ENCODE results near the gene FGFR1OP2.

The FGFR1OP2 gene

DNA sequence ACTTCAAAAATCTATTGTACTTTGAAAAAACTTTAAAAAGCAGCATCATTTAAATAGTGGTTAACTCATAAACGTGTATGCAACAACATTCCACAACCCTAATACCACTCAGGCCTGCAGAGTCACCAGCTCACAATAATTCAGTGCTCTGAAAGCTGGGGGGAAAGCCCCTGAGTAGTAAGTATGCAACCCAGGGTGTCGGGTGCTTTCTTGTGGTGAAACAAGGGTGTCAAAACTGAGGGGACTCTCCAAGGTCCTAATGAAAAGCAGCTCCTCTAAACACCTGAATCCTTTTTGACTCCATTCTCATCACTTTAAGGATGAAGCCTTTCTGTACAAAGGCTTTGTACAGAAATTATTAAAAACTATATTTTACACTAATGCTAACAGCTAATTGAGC lies 33.7 kb downstream of the FGFR1OP2 start:
- Mint-ChIP-seq H3K4me3 (no peak overlapping the region), H3K4me1 (ENCODE audit: low read depth) (peaks cover 20% of the 10 kb centered on the region), H3K9me3 (no peaks in the 10 kb centered on the region), H3K36me3 (ENCODE audit: low read depth) (peaks cover 72% of the 10 kb centered on the region), H3K27ac (no peak overlapping the region), H3K27me3 (no peaks in the 10 kb centered on the region)
- DNase-seq: peak; percentile 55

DNA sequence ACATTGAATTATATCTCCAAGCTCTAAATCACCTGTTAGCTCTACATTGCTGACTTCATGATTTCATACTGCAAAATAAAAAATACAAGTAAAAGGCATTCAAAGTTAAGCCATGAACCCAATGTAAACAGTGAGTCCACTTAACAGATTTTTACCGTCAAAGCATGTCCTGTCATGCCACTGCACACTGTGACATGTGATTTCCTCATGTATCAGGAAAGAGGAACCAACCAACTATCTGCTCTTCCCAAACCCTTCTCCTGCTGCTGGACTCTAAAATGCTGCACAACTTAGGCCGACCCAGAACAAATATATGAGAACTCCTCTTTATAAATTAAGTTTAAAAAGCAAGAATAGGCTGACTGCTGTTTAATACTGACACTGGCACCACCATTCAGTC lies 38.4 kb downstream of the FGFR1OP2 start:
- no peaks in the 10 kb centered on the region for H3K27me3 Mint-ChIP-seq
- no peak for DNase-seq
- no peak overlapping the region for H3K27ac Mint-ChIP-seq
- peaks cover 5% of the 10 kb centered on the region for H3K4me1 Mint-ChIP-seq (ENCODE audit: low read depth)
- no peak overlapping the region for H3K4me3 Mint-ChIP-seq
- peaks cover 68% of the 10 kb centered on the region for H3K36me3 Mint-ChIP-seq (ENCODE audit: low read depth)
- H3K9me3 Mint-ChIP-seq: no peaks in the 10 kb centered on the region

DNA sequence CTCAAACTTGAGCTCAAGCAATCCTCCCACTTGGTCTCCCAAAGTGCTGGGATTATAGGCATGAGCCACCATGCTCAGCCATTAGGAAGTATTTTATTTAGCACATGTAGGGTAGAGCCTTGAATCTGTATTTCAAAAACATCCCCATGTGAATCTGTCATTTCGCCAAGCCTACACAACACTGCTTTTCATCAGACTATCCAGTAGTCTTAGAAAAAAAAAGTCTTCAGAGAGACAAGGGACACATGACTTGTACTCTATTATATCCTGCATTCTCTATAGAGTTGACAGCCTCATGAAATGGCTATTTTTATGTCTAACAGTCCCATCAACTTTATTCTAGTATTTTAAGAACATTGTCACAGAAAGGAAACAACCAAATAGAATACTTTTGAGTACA lies 40.5 kb downstream of the FGFR1OP2 start:
- H3K4me1 Mint-ChIP-seq (ENCODE audit: low read depth): peaks cover 1% of the 10 kb centered on the region
- no peaks in the 10 kb centered on the region for H3K27me3 Mint-ChIP-seq
- H3K27ac Mint-ChIP-seq: no peak overlapping the region
- no peak overlapping the region for H3K4me3 Mint-ChIP-seq
- peaks cover 75% of the 10 kb centered on the region for H3K36me3 Mint-ChIP-seq (ENCODE audit: low read depth)
- no peaks in the 10 kb centered on the region for H3K9me3 Mint-ChIP-seq
- DNase-seq: no peak

GRCh38 chr12:26979733-26980132 lies 41.5 kb downstream of the FGFR1OP2 start:
- Mint-ChIP-seq H3K27me3 (no peaks in the 10 kb centered on the region), H3K27ac (no peak overlapping the region), H3K4me3 (no peak overlapping the region), H3K36me3 (ENCODE audit: low read depth) (peaks cover 74% of the 10 kb centered on the region), H3K4me1 (ENCODE audit: low read depth) (peaks cover 4% of the 10 kb centered on the region), H3K9me3 (no peaks in the 10 kb centered on the region)
- DNase-seq: no peak

DNA sequence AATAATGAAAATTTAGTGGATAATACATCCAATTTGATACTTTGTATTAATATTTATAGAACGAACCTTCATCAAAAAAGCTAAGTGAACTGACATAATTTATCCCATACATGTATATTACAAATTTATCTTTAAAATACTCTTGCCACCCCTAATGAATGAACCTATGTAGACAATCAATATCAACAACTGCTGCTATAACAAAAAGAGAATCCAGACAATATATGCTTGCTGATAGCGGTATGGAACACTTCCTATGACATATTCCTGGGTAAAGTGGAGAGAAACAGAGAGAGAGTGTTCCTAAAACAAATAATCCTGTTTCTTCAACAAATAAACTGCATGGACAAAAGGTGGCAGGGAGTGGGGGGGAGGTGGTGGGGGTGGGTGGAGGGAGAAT lies 44.6 kb downstream of the FGFR1OP2 start:
- no peak overlapping the region for H3K27ac Mint-ChIP-seq
- peaks cover 5% of the 10 kb centered on the region for H3K4me1 Mint-ChIP-seq (ENCODE audit: low read depth)
- H3K36me3 Mint-ChIP-seq (ENCODE audit: low read depth): peaks cover 69% of the 10 kb centered on the region
- no peak overlapping the region for H3K4me3 Mint-ChIP-seq
- no peaks in the 10 kb centered on the region for H3K9me3 Mint-ChIP-seq
- no peaks in the 10 kb centered on the region for H3K27me3 Mint-ChIP-seq
- DNase-seq: no peak

- DNase-seq: no peak
- Mint-ChIP-seq H3K9me3 (no peaks in the 10 kb centered on the region), H3K4me3 (no peak overlapping the region), H3K27me3 (no peaks in the 10 kb centered on the region), H3K27ac (no peak overlapping the region), H3K4me1 (ENCODE audit: low read depth) (peaks cover 5% of the 10 kb centered on the region), H3K36me3 (ENCODE audit: low read depth) (peaks cover 65% of the 10 kb centered on the region)
These were observed 49.6 kb downstream of the FGFR1OP2 start for GRCh38 chr12:26987634-26988424.

DNA sequence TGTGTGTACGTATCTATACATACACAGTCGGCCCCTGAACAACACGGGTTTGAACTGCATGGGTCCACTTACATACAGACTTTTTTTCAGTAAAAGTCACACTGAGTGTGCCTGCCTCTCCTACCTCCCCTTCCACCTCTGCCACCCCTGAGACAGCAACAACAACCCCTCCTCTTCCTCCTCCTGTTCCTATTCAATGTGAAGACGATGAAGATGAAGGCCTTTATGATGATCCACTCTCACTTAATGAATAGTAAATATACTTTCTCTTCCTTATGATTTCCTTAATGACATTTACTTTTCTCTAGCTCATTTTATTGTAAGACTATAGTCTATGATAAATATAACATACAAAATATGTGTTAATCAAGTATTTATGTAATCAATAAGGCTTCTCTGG lies 50.4 kb downstream of the FGFR1OP2 start:
- no peaks in the 10 kb centered on the region for H3K9me3 Mint-ChIP-seq
- H3K4me3 Mint-ChIP-seq: no peak overlapping the region
- no peak for DNase-seq
- H3K27ac Mint-ChIP-seq: no peak overlapping the region
- no peaks in the 10 kb centered on the region for H3K27me3 Mint-ChIP-seq
- peaks cover 5% of the 10 kb centered on the region for H3K4me1 Mint-ChIP-seq (ENCODE audit: low read depth)
- H3K36me3 Mint-ChIP-seq (ENCODE audit: low read depth): peaks cover 68% of the 10 kb centered on the region

DNA sequence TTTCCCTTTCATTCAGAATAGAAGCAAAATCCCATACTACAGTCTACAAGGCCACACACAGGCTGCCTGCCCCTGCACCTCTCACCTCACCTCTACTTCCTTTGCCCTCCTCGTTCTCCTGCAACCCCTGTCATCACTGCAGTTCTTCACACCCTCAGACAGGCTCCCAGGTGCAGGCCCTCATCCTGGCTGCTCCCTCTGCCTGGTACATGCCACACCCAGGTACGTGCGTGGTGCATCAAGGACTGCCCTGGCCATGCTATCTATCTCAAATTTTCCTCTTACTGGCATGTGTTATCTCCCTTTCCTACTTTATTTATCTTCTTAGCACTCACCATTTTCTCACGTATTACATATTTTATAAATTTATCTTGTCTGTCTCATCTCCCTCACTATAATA lies 51.6 kb downstream of the FGFR1OP2 start:
- no peaks in the 10 kb centered on the region for H3K27me3 Mint-ChIP-seq
- H3K36me3 Mint-ChIP-seq (ENCODE audit: low read depth): peaks cover 67% of the 10 kb centered on the region
- no peak overlapping the region for H3K27ac Mint-ChIP-seq
- DNase-seq: no peak
- no peaks in the 10 kb centered on the region for H3K4me1 Mint-ChIP-seq (ENCODE audit: low read depth)
- no peak overlapping the region for H3K4me3 Mint-ChIP-seq
- H3K9me3 Mint-ChIP-seq: no peaks in the 10 kb centered on the region

GRCh38 chr12:26991826-26992225 lies 53.6 kb downstream of the FGFR1OP2 start:
- DNase-seq: no peak
- H3K9me3 Mint-ChIP-seq: no peaks in the 10 kb centered on the region
- H3K27me3 Mint-ChIP-seq: no peaks in the 10 kb centered on the region

DNA sequence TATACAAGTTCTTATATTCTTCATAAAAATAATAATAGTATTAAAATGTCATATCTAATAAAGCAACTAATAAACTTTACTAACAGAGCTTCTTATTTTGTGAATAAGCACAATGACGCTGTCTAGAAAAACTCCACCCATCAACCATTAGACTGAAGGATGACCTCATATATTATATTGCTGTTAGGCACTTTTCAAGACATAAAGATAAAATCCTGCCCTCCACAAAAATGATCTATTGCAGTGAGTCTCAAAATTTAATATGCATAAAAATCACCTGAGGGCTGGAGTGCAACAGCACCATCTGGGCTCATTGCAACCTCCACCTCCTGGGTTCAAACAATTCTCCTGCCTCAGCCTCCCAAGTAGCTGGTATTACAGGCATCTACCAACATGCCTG lies 55.8 kb downstream of the FGFR1OP2 start:
- Mint-ChIP-seq H3K4me3 (no peak overlapping the region), H3K27ac (no peak overlapping the region), H3K4me1 (ENCODE audit: low read depth) (no peaks in the 10 kb centered on the region), H3K27me3 (no peaks in the 10 kb centered on the region), H3K9me3 (no peaks in the 10 kb centered on the region), H3K36me3 (ENCODE audit: low read depth) (peaks cover 67% of the 10 kb centered on the region)
- DNase-seq: no peak

More at GRCh38 chr12:26991826-26992225, 53.6 kb downstream of the FGFR1OP2 start:
- no peak overlapping the region for H3K27ac Mint-ChIP-seq
- peaks cover 71% of the 10 kb centered on the region for H3K36me3 Mint-ChIP-seq (ENCODE audit: low read depth)
- H3K4me1 Mint-ChIP-seq (ENCODE audit: low read depth): no peaks in the 10 kb centered on the region
- no peak overlapping the region for H3K4me3 Mint-ChIP-seq

DNA sequence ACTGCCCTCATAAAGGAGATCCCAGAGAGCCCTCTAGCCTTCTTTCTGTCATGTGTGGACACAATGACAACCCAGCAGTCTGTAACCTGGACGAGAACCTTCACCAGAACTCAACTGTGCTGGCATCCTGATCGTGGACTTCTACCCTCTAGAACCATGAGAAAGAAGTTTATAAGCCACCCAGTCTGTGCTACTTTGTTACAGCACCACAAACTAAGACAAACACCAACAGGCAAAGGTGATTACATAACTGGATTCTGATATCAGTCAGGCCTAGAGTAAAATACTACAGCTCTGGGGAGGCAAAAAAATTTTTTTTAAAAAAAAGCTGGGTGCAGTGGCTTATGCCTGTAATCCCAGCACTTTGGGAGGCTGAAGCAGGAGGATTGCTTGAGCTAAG lies 57.4 kb downstream of the FGFR1OP2 start:
- Mint-ChIP-seq H3K4me3 (no peak overlapping the region), H3K9me3 (no peaks in the 10 kb centered on the region), H3K27me3 (no peaks in the 10 kb centered on the region), H3K27ac (no peak overlapping the region), H3K36me3 (ENCODE audit: low read depth) (peaks cover 69% of the 10 kb centered on the region), H3K4me1 (ENCODE audit: low read depth) (peaks cover 2% of the 10 kb centered on the region)
- no peak for DNase-seq

DNA sequence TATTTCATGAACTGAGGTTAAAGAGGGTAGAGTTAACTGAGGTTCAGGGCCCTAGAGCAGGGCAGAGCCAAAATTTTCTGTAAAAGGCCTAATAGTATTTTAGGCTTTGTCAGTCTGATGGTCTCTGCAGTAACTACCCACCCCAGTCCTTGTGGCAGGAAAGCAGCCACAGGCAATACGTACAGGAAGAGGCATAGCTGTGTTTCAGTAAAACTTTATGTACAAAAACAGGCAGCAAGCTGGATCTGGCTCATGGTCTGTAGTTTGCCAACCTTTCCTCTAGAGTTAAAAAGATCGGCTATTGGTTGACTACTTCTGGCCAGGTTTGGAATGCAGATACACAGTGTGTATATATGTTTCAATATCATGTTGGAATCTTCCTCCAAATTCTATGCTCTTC lies 58.7 kb downstream of the FGFR1OP2 start:
- H3K4me3 Mint-ChIP-seq: no peak overlapping the region
- no peaks in the 10 kb centered on the region for H3K9me3 Mint-ChIP-seq
- peaks cover 71% of the 10 kb centered on the region for H3K36me3 Mint-ChIP-seq (ENCODE audit: low read depth)
- DNase-seq: no peak
- H3K27me3 Mint-ChIP-seq: no peaks in the 10 kb centered on the region
- H3K27ac Mint-ChIP-seq: no peak overlapping the region
- H3K4me1 Mint-ChIP-seq (ENCODE audit: low read depth): peaks cover 11% of the 10 kb centered on the region

DNA sequence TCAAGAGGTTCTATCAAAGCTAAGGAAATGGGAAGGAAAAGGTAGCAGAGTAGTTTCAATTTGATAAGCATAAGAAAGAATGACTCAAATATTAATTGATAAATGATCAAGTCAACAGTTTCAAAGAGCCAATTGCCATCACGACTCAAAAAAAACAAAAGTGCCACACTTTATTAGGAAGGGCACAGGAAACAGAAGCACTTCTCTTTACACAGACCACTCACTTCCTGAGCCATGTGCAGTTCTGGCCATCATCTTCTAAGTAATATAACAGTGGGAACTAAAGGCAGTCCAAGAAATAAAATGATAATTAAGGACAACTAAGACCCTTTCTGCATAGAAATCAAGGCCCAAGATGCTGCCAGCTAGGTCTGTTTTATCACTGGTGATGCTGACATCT lies 62.7 kb downstream of the FGFR1OP2 start:
- Mint-ChIP-seq H3K36me3 (ENCODE audit: low read depth) (peaks cover 44% of the 10 kb centered on the region), H3K9me3 (no peaks in the 10 kb centered on the region)

DNA sequence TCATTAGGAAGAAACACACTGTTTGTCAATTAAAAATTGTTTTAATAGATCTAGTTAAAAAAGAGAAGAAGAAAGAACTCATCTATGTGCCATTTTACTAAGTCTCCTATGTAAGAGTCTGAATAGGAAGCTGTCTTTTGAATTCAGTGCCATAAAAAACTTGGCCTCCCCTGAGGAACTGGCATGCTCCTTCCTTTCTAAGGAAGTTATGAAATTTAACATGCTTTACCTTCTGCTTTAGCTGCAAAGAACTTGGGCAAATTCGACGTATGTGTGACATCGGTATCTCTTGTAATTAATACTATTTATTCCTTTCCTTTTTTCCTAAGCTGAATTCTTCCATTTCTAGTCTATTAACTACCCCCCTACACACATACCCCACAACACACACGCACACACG lies 63.4 kb downstream of the FGFR1OP2 start:
- peaks cover 16% of the 10 kb centered on the region for H3K4me1 Mint-ChIP-seq (ENCODE audit: low read depth)

More for the DNA sequence above, 62.7 kb downstream of the FGFR1OP2 start:
- H3K4me3 Mint-ChIP-seq: no peak overlapping the region
- peaks cover 16% of the 10 kb centered on the region for H3K4me1 Mint-ChIP-seq (ENCODE audit: low read depth)
- H3K27ac Mint-ChIP-seq: no peak overlapping the region
- H3K27me3 Mint-ChIP-seq: no peaks in the 10 kb centered on the region
- DNase-seq: no peak

DNA sequence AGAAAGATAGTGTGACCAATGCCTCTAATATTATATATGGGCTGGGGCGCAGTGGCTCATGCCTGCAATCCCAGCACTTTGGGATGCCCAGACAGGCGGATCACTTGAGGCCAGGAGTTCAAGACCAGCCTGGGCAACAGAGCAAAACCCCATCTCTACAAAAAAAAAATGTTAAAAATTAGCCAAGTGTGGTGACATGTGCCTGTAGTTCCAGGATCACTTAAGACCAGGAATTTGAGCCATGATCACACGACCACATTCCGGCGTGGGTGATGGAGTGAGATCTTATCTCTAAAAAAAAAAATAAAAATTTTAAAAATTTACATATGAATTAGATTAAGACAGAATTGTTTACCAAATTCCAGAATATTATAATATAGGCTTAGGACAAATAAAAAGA lies 63.9 kb downstream of the FGFR1OP2 start:
- no peak overlapping the region for H3K27ac Mint-ChIP-seq

More for the DNA sequence above, 63.4 kb downstream of the FGFR1OP2 start:
- Mint-ChIP-seq H3K36me3 (ENCODE audit: low read depth) (peaks cover 39% of the 10 kb centered on the region), H3K27ac (no peak overlapping the region), H3K9me3 (no peaks in the 10 kb centered on the region), H3K4me3 (no peak overlapping the region), H3K27me3 (no peaks in the 10 kb centered on the region)
- DNase-seq: no peak

More for the DNA sequence above, 63.9 kb downstream of the FGFR1OP2 start:
- Mint-ChIP-seq H3K4me1 (ENCODE audit: low read depth) (peaks cover 16% of the 10 kb centered on the region), H3K4me3 (no peak overlapping the region), H3K36me3 (ENCODE audit: low read depth) (peaks cover 38% of the 10 kb centered on the region), H3K27me3 (no peaks in the 10 kb centered on the region), H3K9me3 (no peaks in the 10 kb centered on the region)
- DNase-seq: no peak

All from activated T-cell treated with anti-CD3 and anti-CD28 coated beads, Interleukin-2, amount 50 U/mL, for 24 hours (primary cell).